Measurements from ENCODE around the gene STPG4.

STPG4 gene

DNA sequence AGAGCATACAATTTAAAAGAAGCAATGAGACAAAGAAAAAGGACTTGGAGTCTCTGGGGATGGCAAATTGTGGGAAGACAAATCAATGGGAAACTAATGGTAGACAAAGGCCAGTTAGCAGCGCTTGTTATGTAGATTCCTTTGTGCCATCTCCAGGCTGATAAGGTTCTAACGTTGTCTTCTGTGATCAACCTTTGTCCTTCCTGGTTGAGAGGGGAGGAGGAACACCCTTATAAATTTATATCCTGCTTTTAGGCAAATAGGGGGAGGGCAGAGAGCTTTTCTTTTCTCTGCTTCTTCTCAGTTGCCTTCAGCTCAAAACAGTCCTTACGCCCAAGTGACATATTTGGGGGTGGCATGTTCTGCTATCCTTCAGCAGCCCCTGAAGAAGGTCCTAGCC, 89.8 kb downstream of the STPG4 start:
- H3K9ac ChIP-seq (ENCODE audit: low read depth, low read length): no peak overlapping the region

GRCh38 chr2:47064106-47064505, 91.0 kb downstream of the STPG4 start:
- no peak overlapping the region for H3K4me3 ChIP-seq (ENCODE audit: low read depth, low read length)
- H3K4me1 ChIP-seq (ENCODE audit: control insufficient read depth, insufficient read depth, low read length): no peaks in the 10 kb centered on the region
- no peak overlapping the region for H3K9ac ChIP-seq (ENCODE audit: low read depth, low read length)
- H3K27me3 ChIP-seq (ENCODE audit: control insufficient read depth, insufficient read depth, low read length): no peaks in the 10 kb centered on the region
- H3K36me3 ChIP-seq (ENCODE audit: control insufficient read depth, insufficient read depth, low read length): no peaks in the 10 kb centered on the region
- no peaks in the 10 kb centered on the region for H3K9me3 ChIP-seq (ENCODE audit: control insufficient read depth, insufficient read depth, low read length)

More for the DNA sequence above, 89.8 kb downstream of the STPG4 start:
- H3K36me3 ChIP-seq (ENCODE audit: control insufficient read depth, insufficient read depth, low read length): no peaks in the 10 kb centered on the region
- no peaks in the 10 kb centered on the region for H3K27me3 ChIP-seq (ENCODE audit: control insufficient read depth, insufficient read depth, low read length)
- no peak overlapping the region for H3K4me3 ChIP-seq (ENCODE audit: low read depth, low read length)
- H3K4me1 ChIP-seq (ENCODE audit: control insufficient read depth, insufficient read depth, low read length): peaks cover 5% of the 10 kb centered on the region
- no peaks in the 10 kb centered on the region for H3K9me3 ChIP-seq (ENCODE audit: control insufficient read depth, insufficient read depth, low read length)

DNA sequence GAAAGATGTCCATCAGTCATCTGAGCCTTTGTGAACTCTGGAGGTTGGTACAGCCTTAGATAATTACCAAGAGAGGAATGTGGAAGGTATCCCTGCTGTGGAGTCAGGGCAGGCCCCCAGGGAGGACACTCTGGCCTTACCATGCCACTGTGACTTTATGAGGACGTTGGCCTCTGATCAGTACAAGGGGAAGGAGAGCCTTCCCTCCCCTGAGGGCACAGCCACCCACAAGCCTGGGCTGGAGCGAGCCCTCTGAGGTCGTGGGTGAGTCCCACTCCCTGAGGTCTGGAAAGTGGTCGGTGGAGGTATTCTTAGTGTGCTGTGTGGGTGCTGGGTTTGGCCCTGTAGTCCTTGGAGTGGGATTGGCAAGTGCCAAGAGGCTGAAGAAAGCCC, 91.6 kb downstream of the STPG4 start:
- Histone ChIP-seq H3K4me3 (ENCODE audit: low read depth, low read length) (no peak overlapping the region), H3K9ac (ENCODE audit: low read depth, low read length) (no peak overlapping the region), H3K36me3 (ENCODE audit: control insufficient read depth, insufficient read depth, low read length) (no peaks in the 10 kb centered on the region), H3K9me3 (ENCODE audit: control insufficient read depth, insufficient read depth, low read length) (no peaks in the 10 kb centered on the region), H3K4me1 (ENCODE audit: control insufficient read depth, insufficient read depth, low read length) (no peaks in the 10 kb centered on the region), H3K27me3 (ENCODE audit: control insufficient read depth, insufficient read depth, low read length) (no peaks in the 10 kb centered on the region)

DNA sequence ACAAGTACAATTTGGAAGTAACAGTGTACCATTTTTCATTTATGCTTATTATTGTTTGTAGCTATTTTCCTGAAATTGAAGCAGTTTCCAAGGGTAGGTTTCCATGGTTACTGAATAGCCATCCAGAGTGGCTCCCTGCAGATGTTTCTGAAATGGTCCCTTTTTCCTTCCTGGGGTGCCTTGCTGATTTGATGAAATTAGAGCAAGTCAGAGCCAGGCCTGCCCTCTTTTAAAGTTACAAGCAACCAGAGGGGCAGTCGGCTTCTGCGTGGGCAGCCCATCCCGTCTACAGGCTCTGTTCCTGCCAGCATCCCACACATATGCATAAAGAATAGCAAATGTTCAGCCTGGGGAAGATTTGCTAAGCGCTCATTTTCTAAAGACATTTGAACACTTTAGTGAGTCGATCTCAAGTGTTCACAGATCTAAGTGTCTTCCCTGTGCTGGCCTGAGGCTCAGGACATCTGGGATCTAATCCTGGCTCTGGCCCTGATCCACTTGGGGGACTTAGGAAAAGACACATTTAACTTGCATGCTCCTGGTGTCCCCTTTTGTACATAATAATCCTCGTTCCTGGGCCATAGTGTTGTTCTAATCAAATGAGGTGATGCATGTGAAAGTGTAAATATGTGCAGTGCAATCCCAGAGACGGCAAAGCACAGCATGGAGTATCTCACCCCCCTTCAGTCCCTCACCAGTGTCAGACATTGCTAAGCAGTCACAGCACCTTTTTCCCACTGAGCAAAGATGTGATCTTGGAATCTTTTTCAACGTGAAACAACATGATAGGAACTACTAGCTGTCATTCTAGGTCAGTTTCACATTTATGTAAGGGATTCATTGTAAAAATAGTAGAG, 92.2 kb downstream of the STPG4 start:
- Histone ChIP-seq H3K9me3 (ENCODE audit: control insufficient read depth, insufficient read depth, low read length) (no peaks in the 10 kb centered on the region), H3K4me1 (ENCODE audit: control insufficient read depth, insufficient read depth, low read length) (no peaks in the 10 kb centered on the region), H3K9ac (ENCODE audit: low read depth, low read length) (no peak overlapping the region), H3K36me3 (ENCODE audit: control insufficient read depth, insufficient read depth, low read length) (no peaks in the 10 kb centered on the region), H3K27me3 (ENCODE audit: control insufficient read depth, insufficient read depth, low read length) (no peaks in the 10 kb centered on the region), H3K4me3 (ENCODE audit: low read depth, low read length) (no peak overlapping the region)

DNA sequence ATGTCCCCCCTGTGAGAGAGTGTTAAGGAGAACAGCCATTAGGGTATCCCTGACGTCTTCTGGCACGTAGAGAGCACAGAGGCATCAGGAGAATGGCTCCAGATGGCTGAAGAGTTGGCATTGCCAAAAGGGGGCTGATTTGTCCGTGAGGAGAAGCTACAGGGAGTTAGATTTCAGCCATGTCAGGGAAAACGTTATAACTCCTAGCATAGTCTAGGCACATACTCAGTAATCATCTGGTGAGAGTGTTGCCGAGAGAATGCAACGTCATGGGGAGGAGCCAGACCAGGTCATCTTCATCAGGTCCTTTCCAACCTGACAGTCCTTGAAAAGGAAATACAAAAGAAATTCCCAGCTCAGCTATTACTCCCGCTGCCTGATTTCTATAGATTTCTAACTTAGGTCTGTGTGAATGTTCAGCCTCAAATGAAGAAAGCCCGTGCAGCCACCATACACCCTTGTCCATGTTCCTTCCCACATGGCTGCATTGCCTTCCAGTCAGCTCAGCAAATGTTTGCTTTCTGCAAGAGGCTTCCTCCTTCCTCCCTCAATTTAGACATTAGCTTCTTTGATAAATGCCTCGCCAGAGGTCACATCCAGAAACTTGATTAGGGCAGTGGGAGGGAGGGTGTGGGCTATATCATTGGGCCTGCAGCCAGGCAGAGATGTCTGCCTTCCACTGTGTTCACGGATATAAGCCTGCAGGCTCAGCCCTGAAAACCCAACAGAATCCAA, 93.0 kb downstream of the STPG4 start:
- Histone ChIP-seq H3K9ac (ENCODE audit: low read depth, low read length) (no peak overlapping the region), H3K4me1 (ENCODE audit: control insufficient read depth, insufficient read depth, low read length) (no peaks in the 10 kb centered on the region), H3K27me3 (ENCODE audit: control insufficient read depth, insufficient read depth, low read length) (no peaks in the 10 kb centered on the region), H3K4me3 (ENCODE audit: low read depth, low read length) (no peak overlapping the region), H3K36me3 (ENCODE audit: control insufficient read depth, insufficient read depth, low read length) (no peaks in the 10 kb centered on the region), H3K9me3 (ENCODE audit: control insufficient read depth, insufficient read depth, low read length) (no peaks in the 10 kb centered on the region)

- H3K9ac ChIP-seq (ENCODE audit: low read depth, low read length): no peak overlapping the region
- no peaks in the 10 kb centered on the region for H3K27me3 ChIP-seq (ENCODE audit: control insufficient read depth, insufficient read depth, low read length)
- no peak overlapping the region for H3K4me3 ChIP-seq (ENCODE audit: low read depth, low read length)
- peaks cover 4% of the 10 kb centered on the region for H3K4me1 ChIP-seq (ENCODE audit: control insufficient read depth, insufficient read depth, low read length)
- no peaks in the 10 kb centered on the region for H3K36me3 ChIP-seq (ENCODE audit: control insufficient read depth, insufficient read depth, low read length)
- no peaks in the 10 kb centered on the region for H3K9me3 ChIP-seq (ENCODE audit: control insufficient read depth, insufficient read depth, low read length)
Observed at GRCh38 chr2:47060652-47061170, 94.4 kb downstream of the STPG4 start.

DNA sequence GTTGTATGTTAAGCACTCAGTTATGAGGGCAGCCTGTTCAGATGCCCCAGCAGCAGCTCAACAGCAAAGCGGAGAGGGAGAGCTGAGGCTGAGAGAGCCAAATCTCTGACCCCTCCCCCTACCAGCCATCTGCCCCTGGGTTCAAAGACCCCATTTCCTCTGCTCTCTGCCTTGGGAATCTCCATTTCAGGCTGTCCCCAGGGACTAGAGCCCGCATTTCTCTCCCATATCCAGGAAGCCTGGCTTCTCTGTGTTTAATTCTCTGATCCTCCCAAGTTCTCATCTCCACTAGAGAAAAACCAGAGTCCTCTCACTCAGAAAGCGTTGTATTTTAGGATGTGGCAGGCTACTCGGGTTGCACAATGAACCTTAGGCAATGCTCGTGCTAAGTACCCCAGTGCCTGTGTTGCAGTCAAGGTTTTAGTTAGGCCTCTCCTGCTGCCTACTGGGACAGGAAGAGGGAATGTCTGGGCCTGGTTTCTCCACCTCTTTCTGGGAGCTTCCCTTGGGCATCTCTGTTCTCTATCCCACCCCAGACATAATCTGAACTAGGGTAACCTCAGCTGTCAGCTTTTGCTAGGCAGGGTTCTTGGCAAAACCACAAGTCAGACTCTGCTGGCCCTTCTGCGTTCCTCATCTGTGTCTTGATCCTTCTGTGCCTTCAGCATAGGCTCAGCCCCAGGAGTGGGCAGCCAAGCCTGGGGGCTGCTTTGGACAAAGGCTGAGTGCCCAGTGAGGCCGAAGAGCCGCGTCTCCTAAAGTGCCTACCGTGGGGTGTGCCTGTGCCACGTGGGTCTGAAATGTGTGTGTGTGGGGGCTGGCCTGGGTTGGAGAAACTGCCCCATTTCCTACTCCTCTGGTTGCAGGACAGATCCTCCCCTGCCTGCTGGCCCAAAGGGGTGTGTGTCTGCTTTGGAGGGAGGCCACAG, 96.8 kb downstream of the STPG4 start:
- Histone ChIP-seq H3K4me1 (ENCODE audit: control insufficient read depth, insufficient read depth, low read length) (peaks cover 4% of the 10 kb centered on the region), H3K9ac (ENCODE audit: low read depth, low read length) (no peak overlapping the region), H3K4me3 (ENCODE audit: low read depth, low read length) (no peak overlapping the region), H3K36me3 (ENCODE audit: control insufficient read depth, insufficient read depth, low read length) (no peaks in the 10 kb centered on the region), H3K27me3 (ENCODE audit: control insufficient read depth, insufficient read depth, low read length) (no peaks in the 10 kb centered on the region), H3K9me3 (ENCODE audit: control insufficient read depth, insufficient read depth, low read length) (no peaks in the 10 kb centered on the region)

- no peak overlapping the region for H3K4me3 ChIP-seq (ENCODE audit: low read depth, low read length)
- H3K4me1 ChIP-seq (ENCODE audit: control insufficient read depth, insufficient read depth, low read length): peaks cover 4% of the 10 kb centered on the region
- H3K27me3 ChIP-seq (ENCODE audit: control insufficient read depth, insufficient read depth, low read length): no peaks in the 10 kb centered on the region
- no peaks in the 10 kb centered on the region for H3K9me3 ChIP-seq (ENCODE audit: control insufficient read depth, insufficient read depth, low read length)
- no peak overlapping the region for H3K9ac ChIP-seq (ENCODE audit: low read depth, low read length)
- no peaks in the 10 kb centered on the region for H3K36me3 ChIP-seq (ENCODE audit: control insufficient read depth, insufficient read depth, low read length)
Observed at GRCh38 chr2:47057687-47058002, 97.5 kb downstream of the STPG4 start.

DNA sequence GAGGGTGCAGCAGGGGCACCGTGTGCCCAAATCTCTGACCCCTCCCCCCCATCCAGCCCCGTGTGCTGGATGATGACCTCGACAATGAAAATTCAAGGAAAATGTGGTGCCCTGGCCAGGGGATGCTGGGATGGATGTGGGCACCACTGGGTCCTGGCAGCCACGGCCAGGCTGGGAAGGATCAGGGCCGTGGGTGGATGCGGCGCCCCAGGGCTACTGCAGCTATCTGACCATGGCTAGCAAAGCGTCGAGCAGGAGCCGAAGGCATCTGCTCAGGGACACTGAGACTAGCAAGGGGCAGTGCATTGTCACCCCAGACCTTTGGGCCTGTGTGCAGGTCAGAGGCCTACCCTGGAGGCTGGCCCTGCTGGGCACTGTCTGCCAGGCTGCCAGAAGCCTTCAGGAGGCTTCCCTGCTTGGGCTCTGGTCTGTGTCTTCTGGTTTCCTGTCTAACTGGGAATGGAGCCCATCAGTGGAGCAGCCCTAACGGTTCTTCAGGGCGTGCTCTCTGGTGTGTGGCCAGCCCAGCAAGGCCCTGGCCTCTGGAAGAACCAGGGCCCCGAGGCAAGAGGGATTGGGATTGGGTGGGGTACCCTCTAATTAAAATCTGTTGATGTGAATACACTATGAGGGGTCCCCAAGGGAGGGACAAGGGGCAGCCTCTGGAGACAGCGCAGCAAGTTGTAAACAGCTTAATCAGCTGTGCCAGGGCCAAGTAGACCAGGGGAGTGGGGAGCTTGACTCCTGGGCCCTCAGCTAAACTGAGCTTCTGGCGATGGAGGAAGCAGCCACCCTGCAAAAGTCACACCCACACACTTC, 98.0 kb downstream of the STPG4 start:
- peaks cover 4% of the 10 kb centered on the region for H3K36me3 ChIP-seq (ENCODE audit: control insufficient read depth, insufficient read depth, low read length)
- no peak overlapping the region for H3K9ac ChIP-seq (ENCODE audit: low read depth, low read length)
- peaks cover 4% of the 10 kb centered on the region for H3K4me1 ChIP-seq (ENCODE audit: control insufficient read depth, insufficient read depth, low read length)

GRCh38 chr2:47056374-47056773, 98.7 kb downstream of the STPG4 start:
- Histone ChIP-seq H3K36me3 (ENCODE audit: control insufficient read depth, insufficient read depth, low read length) (peaks cover 11% of the 10 kb centered on the region), H3K4me1 (ENCODE audit: control insufficient read depth, insufficient read depth, low read length) (peaks cover 4% of the 10 kb centered on the region), H3K27me3 (ENCODE audit: control insufficient read depth, insufficient read depth, low read length) (no peaks in the 10 kb centered on the region), H3K9me3 (ENCODE audit: control insufficient read depth, insufficient read depth, low read length) (no peaks in the 10 kb centered on the region), H3K4me3 (ENCODE audit: low read depth, low read length) (no peak overlapping the region), H3K9ac (ENCODE audit: low read depth, low read length) (no peak overlapping the region)

More for the DNA sequence above, 98.0 kb downstream of the STPG4 start:
- Histone ChIP-seq H3K27me3 (ENCODE audit: control insufficient read depth, insufficient read depth, low read length) (no peaks in the 10 kb centered on the region), H3K4me3 (ENCODE audit: low read depth, low read length) (no peak overlapping the region), H3K9me3 (ENCODE audit: control insufficient read depth, insufficient read depth, low read length) (no peaks in the 10 kb centered on the region)

DNA sequence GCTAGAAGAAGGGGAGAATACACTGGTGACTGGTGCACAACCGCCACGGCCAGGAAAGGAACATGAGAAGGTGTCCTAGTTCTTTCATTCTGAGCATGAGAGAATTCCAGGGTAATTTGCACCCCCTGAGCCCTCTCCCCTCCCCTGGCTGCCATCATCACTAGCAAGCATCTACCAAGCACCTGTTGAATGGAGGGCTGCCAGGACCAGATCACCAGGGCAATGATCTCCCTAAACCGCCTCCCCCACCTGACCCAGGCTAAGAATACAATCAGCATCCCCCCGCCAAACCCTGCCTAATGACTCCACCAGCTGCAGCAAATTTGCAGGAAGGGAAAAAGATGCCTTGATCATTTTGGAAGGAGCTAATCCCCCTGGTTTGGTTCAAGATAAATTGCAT, 100.2 kb downstream of the STPG4 start:
- Histone ChIP-seq H3K4me3 (ENCODE audit: low read depth, low read length) (no peak overlapping the region), H3K4me1 (ENCODE audit: control insufficient read depth, insufficient read depth, low read length) (peaks cover 4% of the 10 kb centered on the region), H3K9ac (ENCODE audit: low read depth, low read length) (no peak overlapping the region), H3K27me3 (ENCODE audit: control insufficient read depth, insufficient read depth, low read length) (no peaks in the 10 kb centered on the region), H3K36me3 (ENCODE audit: control insufficient read depth, insufficient read depth, low read length) (peaks cover 14% of the 10 kb centered on the region), H3K9me3 (ENCODE audit: control insufficient read depth, insufficient read depth, low read length) (no peaks in the 10 kb centered on the region)

Measured in iPS-15b (cell line).